GM19468 (cell line): ENCODE results near the gene C11orf52.
"Not testable (repeated sequence)": the region's sequence is repeated elsewhere in the genome, so short reads cannot be mapped to it uniquely, and the experiment has no call there.

Experiments
- ATAC-seq: cut with Tn5 transposase; IDR thresholded peaks from one replicate; pipeline ENCODE4 v1.9.1; 2021; ENCODE audit warnings: mild to moderate bottlenecking, moderate library complexity, moderate number of reproducible peaks; ENCODE audit not compliant: unreplicated experiment; ENCODE audit errors: extremely low read depth

The C11orf52 gene

DNA sequence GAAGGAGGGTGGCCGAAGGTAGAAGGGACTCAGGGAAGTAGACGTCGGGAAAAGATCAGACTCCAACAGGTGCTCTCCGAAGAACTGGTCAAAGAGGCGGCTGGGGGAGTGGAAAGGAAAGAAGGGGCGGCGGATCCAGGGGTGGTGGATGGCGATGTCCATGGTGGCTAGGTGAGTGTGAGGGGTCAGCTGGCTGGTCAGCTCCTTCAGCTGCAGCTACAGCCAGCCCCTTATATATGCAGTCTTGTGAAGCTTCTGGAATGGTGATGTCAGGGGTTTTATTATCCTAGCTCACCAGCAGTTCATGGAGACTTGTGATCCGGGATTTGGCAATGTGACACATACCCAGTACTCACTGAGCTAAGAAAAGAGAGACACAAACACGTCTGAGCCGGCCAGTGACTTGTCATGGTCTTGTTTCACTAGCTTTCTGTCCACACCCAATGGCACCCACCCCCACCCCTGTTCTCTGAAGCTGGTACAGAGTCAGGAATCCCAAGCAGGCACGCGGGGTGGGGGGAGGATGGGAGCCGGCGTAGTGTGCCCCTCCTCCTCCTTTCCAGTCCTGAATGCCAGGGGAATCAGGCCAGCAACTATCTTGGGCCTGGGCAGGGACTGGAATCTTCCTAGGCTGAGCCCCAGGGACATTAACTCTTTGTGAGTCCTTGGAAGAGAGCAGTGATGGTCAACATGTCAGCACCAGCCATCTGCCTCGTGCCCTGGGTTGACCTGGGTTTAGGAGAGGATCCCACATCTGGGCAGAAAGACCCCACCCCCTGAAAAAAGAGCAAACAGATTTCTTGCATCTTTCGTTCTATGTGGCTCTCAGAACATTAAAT, 6.9 kb upstream of the C11orf52 start, which contains the start of gene CRYAB:
Gene CRYAB (minus strand): TSS at position 208 of the 839 bp plus-strand sequence. CDS start 46 bp downstream, at position 162.
- no peak for ATAC-seq

DNA sequence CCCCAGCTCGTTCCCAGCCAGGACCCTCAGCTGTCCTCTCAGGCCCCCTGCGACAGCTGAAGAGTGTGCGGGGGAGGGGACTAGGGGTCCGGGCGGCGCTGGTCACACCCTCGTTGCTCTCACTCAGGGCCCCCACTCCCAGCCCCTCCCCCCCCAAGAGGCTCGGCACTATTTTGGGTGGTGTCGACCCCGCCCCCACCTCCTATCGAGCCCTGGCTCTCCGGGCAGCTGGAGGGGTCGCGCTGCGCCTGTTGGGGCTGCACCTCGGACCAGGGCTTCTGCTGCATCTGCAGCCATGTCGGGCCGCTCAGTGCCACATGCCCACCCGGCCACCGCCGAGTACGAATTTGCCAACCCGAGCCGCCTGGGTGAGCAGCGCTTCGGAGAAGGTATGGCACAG, 6.2 kb upstream of the C11orf52 start, which contains the start of gene HSPB2:
Gene HSPB2 (plus strand): TSS at position 200 of the 400 bp plus-strand sequence. CDS start 96 bp downstream, at position 296.
- ATAC-seq = no peak

DNA sequence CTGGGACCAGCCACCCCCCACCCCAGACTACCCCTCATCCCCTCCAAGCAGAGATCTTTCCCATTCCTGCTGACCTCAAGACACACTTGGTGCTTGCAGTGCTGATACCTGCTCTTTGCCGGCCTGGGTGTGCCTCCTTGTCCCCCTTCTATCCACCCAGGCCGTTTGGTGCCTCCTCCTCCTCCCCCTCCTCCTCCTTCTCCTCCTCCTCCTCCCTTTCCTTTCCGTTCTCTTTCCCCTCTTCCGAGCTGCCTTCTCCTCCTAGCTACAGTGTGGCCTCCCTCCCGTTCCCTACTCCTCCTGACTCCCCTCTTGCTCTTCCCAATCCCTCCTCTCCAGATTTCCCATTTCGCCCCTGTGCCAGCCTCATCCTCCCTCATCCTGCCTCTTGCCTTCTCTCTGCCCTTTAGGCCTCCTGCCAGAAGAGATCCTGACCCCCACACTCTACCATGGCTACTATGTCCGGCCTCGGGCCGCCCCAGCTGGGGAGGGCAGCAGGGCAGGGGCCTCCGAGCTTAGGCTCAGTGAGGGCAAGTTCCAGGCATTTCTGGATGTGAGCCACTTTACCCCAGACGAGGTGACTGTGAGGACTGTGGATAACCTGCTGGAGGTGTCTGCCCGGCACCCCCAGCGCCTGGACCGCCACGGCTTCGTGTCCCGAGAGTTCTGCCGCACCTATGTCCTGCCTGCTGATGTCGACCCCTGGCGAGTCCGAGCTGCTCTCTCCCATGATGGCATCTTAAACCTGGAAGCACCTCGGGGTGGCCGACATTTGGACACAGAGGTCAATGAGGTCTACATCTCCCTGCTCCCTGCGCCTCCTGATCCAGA, 5.5 kb upstream of the C11orf52 start:
- no peak for ATAC-seq

- no peak for ATAC-seq
Observed at GRCh38 chr11:111913997-111914396, 4.7 kb upstream of the C11orf52 start.

GRCh38 chr11:111916768-111917167, 1.9 kb upstream of the C11orf52 start:
- ATAC-seq = no peak

DNA sequence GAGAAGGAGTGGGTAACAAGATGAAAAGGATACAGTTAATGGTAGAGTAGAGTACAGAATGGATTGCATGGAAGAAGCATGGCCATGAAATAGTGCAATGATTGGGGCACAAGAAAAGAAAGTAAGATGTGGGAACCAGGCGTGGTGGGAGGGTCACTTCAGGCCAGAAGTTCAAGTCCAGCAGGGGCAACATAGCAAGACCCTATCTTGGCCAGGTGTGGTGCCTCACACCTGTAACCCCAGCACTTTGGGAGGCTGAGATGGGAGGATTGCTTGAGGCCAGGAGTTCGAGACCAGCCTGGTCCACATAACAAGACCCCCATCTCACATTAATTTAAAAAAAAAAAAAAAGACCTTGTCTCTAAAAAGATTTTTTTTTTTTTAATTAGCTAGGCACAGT, 1.4 kb upstream of the C11orf52 start:
- ATAC-seq = no peak

GRCh38 chr11:111917788-111918187, 925 bp upstream of the C11orf52 start:
- ATAC-seq = no peak

GRCh38 chr11:111920908-111921307, 2.2 kb downstream of the C11orf52 start:
- ATAC-seq = no peak

DNA sequence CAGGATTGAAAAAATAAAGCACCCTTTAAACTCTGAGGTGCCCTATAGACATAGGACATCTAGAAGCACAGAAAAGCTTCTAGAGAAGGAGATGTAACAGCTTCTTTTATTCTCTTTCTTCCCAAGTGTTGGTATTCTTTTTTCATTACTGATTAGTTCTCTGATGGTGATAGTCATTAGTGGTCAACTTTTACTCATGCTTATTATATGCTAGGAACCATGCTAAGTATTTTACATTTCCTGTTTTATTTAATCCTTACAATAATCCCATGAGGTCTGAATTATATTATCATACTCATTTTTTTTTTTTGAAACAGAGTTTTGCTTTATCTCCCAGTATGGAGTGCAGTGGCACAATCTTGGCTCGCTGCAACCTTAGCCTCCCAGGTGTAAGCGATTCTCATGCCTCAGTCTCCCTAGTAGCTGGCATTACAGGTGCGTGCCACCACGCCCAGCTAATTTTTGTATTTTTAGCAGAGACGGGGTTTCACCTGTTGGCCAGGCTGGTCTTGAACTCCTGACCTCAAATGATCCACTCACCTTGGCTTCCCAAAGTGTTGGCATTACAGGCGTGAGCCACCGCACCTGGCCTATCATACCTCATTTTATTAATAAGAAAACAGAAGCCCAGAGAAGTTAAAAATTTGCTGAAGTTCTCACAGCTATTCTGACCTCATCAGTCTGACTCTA, 3.0 kb downstream of the C11orf52 start:
- no peak for ATAC-seq

- ATAC-seq = no peak
Observed at GRCh38 chr11:111922803-111923202, 4.1 kb downstream of the C11orf52 start.

DNA sequence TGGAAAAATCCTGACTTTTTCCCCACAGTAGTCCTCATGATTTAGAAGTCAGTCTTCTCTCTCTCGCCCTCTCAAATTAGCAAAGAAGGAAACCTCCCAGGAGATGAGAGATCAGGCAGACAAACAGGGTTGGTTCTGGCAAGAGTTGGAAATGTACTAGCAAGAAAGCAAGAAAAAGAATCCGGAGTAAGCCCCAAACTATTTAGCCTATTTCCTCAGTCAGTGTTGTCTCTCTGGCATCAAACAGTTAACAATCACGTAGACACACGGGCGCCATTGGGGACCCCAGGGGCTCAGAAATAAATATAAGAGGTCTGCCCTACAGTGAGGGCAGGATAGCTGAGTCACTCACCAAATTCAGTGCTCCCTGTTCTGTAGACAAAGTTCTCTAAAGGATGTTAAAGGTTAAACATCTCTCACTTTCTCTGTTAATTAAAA, 4.7 kb downstream of the C11orf52 start:
- ATAC-seq = no peak

DNA sequence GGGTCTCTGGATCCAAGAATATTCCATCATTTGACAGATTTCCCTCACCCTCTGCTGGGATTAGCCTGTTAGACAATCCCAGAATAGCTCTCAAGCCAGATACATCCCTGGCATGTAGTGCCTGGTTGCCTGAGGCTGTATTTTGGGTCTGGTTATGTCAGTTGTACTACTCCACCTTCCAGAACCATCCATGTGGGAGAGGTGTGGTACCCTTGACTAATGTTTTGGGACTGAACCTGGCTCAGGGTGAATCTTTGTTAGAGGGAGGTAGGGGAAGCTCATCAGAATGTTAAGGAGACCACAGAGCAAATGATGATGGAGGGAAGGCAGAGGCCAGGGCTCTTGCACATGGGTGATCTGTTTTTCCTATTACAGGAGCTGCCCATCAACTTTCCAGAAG, 5.2 kb downstream of the C11orf52 start:
- no peak for ATAC-seq

DNA sequence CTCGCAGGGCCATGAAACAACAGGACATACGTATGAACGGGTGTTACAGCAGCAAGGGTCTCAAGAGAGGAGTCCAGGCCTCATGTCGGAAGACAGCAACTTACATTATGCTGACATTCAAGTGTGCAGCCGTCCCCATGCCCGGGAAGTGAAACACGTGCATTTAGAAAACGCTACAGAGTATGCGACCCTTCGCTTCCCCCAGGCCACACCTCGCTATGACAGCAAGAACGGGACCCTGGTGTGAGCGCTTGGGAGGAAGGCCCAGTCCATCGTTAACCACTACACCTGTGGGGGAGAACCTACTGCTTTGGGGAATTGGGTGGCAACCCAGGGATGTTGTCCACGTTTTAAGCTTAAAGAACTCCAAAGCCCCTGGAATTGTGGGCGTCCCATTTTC, 7.2 kb downstream of the C11orf52 start:
- no peak for ATAC-seq

- ATAC-seq = peak; percentile 87
Observed at GRCh38 chr11:111926505-111927391, 8.0 kb downstream of the C11orf52 start.

DNA sequence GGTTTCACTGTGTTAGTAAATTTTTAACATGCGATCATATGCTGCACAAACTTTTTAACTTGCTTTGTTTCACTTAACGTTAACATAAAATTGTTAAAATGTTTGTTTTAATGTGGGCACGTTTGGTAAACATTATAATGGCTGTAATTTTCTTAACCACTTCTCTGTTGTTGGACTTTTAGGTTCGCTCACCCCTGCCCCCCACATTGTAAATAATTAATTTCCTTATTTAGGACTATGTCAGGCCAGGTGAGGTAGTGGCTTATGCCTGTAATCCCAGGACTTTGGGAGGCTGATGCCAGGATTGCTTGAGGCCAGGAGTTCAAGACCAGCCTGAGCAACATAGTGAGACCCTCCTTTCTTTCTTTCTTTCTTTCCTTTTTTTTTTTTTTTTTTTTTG, 11.8 kb downstream of the C11orf52 start:
- ATAC-seq = no peak

- ATAC-seq = no peak
Observed at GRCh38 chr11:111932611-111932950, 13.9 kb downstream of the C11orf52 start.

GRCh38 chr11:111933176-111933575, 14.5 kb downstream of the C11orf52 start:
- ATAC-seq = not testable (repeated sequence)

- ATAC-seq = no peak
Observed at GRCh38 chr11:111933872-111934271, 15.2 kb downstream of the C11orf52 start.

DNA sequence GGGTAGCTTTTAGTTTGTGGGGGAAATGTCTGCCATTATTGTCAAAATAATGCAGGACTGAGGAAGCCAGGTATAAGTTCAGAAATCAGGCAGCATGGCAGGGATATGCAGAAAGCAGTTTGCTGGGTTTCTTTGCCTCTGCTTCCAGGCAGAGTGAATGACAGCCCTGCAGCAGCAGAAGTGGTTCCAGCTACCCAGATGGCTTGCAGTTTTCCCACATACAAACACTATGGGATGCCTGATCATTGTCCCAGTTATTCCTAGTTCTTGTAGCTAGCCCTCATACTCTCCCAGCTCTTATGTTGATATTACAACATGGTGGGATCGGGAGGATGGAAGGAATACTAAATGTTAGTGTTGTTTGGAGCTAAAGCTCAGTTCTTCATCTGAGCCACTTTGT, 15.6 kb downstream of the C11orf52 start:
- ATAC-seq = no peak
